GM18505 (cell line): ENCODE data around the gene DPP6.

Experiments
- ATAC-seq: cut with Tn5 transposase; IDR thresholded peaks from one replicate; pipeline ENCODE4 v1.9.1; 2021; ENCODE audit not compliant: unreplicated experiment
- POLR2A ChIP-seq: IDR thresholded peaks from 4 replicates; pipeline ENCODE4 v1.6.1; 2011; ENCODE audit warnings: borderline replicate concordance; ENCODE audit not compliant: insufficient read depth, insufficient read length; ENCODE audit errors: extremely low read depth

Gene DPP6

GRCh38 chr7:154682003-154682402 lies 629.8 kb downstream of the DPP6 start:
- no peak for ATAC-seq
- no peak for TF ChIP-seq POLR2A

- no peak for ATAC-seq
Observed at GRCh38 chr7:154684666-154685563, 632.7 kb downstream of the DPP6 start.

GRCh38 chr7:154685564-154685901 lies 633.3 kb downstream of the DPP6 start:
- no peak for TF ChIP-seq POLR2A
- ATAC-seq: no peak

More at GRCh38 chr7:154684666-154685563, 632.7 kb downstream of the DPP6 start:
- TF ChIP-seq POLR2A: no peak

GRCh38 chr7:154686305-154686704 lies 634.1 kb downstream of the DPP6 start:
- ATAC-seq: no peak

GRCh38 chr7:154688952-154689351 lies 636.8 kb downstream of the DPP6 start:
- no peak for TF ChIP-seq POLR2A
- no peak for ATAC-seq

More at GRCh38 chr7:154686305-154686704, 634.1 kb downstream of the DPP6 start:
- no peak for TF ChIP-seq POLR2A

- TF ChIP-seq POLR2A: no peak
Observed at GRCh38 chr7:154690411-154690810, 638.2 kb downstream of the DPP6 start.

GRCh38 chr7:154693661-154694060 lies 641.5 kb downstream of the DPP6 start:
- TF ChIP-seq POLR2A: no peak
- ATAC-seq: no peak

More at GRCh38 chr7:154690411-154690810, 638.2 kb downstream of the DPP6 start:
- no peak for ATAC-seq

- no peak for ATAC-seq
- TF ChIP-seq POLR2A: no peak
Observed at GRCh38 chr7:154695836-154696235, 643.6 kb downstream of the DPP6 start.

- no peak for ATAC-seq
- TF ChIP-seq POLR2A: no peak
Observed at GRCh38 chr7:154696556-154696955, 644.4 kb downstream of the DPP6 start.

GRCh38 chr7:154698726-154699291 lies 646.6 kb downstream of the DPP6 start:
- no peak for ATAC-seq

GRCh38 chr7:154699417-154699816 lies 647.2 kb downstream of the DPP6 start:
- no peak for TF ChIP-seq POLR2A
- ATAC-seq: no peak

More at GRCh38 chr7:154698726-154699291, 646.6 kb downstream of the DPP6 start:
- TF ChIP-seq POLR2A: no peak

GRCh38 chr7:154709840-154710520 lies 657.8 kb downstream of the DPP6 start:
- TF ChIP-seq POLR2A: no peak
- no peak for ATAC-seq

GRCh38 chr7:154720016-154720415 lies 667.8 kb downstream of the DPP6 start:
- no peak for ATAC-seq
- no peak for TF ChIP-seq POLR2A
